ENCODE measurements around the gene KIR2DL4.
"Not testable (repeated sequence)": the region's sequence is repeated elsewhere in the genome, so short reads cannot be mapped to it uniquely, and the experiment has no call there.

Gene KIR2DL4

GRCh38 chr19:54805665-54806515 is 2.5 kb downstream of the KIR2DL4 start:
- ATAC-seq: no peak

GRCh38 chr19:54806516-54806838 is 3.1 kb downstream of the KIR2DL4 start:
- no peak for ATAC-seq

- ATAC-seq: not testable (repeated sequence)
These were observed 11.2 kb downstream of the KIR2DL4 start for GRCh38 chr19:54814571-54814970.

- ATAC-seq: not testable (repeated sequence)
These were observed 12.8 kb downstream of the KIR2DL4 start, which contains the start of gene KIR3DL1 for GRCh38 chr19:54816251-54816650. TSS of gene KIR3DL1 (plus strand) at chr19:54816468.

- no peak for ATAC-seq
These were observed 14.5 kb downstream of the KIR2DL4 start for GRCh38 chr19:54817670-54818536.

GRCh38 chr19:54824416-54824815 is 21.0 kb downstream of the KIR2DL4 start:
- ATAC-seq: not testable (repeated sequence)

- ATAC-seq: not testable (repeated sequence)
These were observed 21.9 kb downstream of the KIR2DL4 start for GRCh38 chr19:54825326-54825725.

GRCh38 chr19:54828064-54828463 is 24.7 kb downstream of the KIR2DL4 start:
- ATAC-seq: not testable (repeated sequence)

- not testable (repeated sequence) for ATAC-seq
These were observed 29.1 kb downstream of the KIR2DL4 start, which contains the start of gene KIR2DS4 for GRCh38 chr19:54832496-54832895. TSS of gene KIR2DS4 (plus strand) at chr19:54832676.

GRCh38 chr19:54835126-54835525 is 31.7 kb downstream of the KIR2DL4 start:
- ATAC-seq: not testable (repeated sequence)

GRCh38 chr19:54837522-54837921 is 34.1 kb downstream of the KIR2DL4 start:
- not testable (repeated sequence) for ATAC-seq

GRCh38 chr19:54843171-54843570 is 39.8 kb downstream of the KIR2DL4 start:
- not testable (repeated sequence) for ATAC-seq

- ATAC-seq: not testable (repeated sequence)
These were observed 46.7 kb downstream of the KIR2DL4 start, which contains the start of gene KIR3DL2 for GRCh38 chr19:54850061-54850640. TSS of gene KIR3DL2 (plus strand) at chr19:54850443. CDS start at chr19:54850476, 33 bp downstream.

- ATAC-seq: no peak
These were observed 47.5 kb downstream of the KIR2DL4 start for GRCh38 chr19:54850930-54851329.

GRCh38 chr19:54851353-54851752 is 47.9 kb downstream of the KIR2DL4 start:
- ATAC-seq: no peak

- ATAC-seq: not testable (repeated sequence)
These were observed 51.8 kb downstream of the KIR2DL4 start for GRCh38 chr19:54855241-54855640.

GRCh38 chr19:54858476-54858875 is 55.1 kb downstream of the KIR2DL4 start:
- not testable (repeated sequence) for ATAC-seq

GRCh38 chr19:54859421-54859820 is 56.0 kb downstream of the KIR2DL4 start:
- not testable (repeated sequence) for ATAC-seq

- ATAC-seq: not testable (repeated sequence)
These were observed 60.0 kb downstream of the KIR2DL4 start for GRCh38 chr19:54863459-54863858.

Data from activated CD4-positive, CD25-positive, alpha-beta regulatory T cell treated with anti-CD3 and anti-CD28 coated beads, Interleukin-2, amount 50 U/mL, for 24 hours (primary cell).